Measurements from ENCODE around the gene C12orf75.
"Not testable (repeated sequence)": the region's sequence is repeated elsewhere in the genome, so short reads cannot be mapped to it uniquely, and the experiment has no call there.

C12orf75 gene

GRCh38 chr12:105336411-105336810 is 5.9 kb downstream of the C12orf75 start:
- no peak for DNase-seq (ENCODE audit: low read depth)

DNA sequence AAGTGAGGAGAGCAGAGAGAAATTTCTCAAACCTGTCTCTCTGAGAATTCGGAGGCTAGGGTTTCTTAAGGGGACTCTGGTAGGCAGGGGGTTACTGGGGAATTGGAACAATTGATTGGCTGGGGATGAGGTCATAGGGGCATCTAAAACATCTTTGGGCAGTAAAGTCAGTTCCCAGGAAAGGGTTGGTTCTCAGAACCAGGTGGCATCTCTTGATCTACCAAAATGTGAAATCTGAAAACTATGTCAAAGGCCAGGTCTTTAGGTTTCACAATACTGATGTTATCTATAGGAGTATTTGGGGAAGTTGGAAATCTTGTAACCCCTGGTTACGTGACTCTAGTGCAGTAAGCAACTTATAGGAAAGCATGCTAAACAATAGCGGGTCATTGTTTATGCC is 6.9 kb downstream of the C12orf75 start:
- DNase-seq (ENCODE audit: low read depth), result no peak

DNA sequence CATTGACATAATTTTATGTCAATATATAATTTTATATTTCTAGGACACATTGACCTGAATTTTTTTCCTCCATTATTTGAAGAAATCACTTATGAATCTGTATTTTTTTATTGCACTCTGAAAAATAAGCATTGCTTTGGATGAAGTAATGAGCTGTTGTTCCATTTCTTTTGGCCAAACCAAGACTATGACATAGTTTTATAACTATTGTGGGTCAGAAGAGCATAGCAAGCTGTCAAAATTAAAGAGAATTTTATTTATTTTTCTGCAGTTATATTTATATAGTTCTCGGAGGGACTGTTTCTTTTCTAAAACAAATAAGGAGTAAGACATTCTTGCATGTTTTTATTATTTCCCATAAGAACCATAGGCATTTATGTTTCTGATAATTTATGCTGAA is 8.5 kb downstream of the C12orf75 start:
- no peak for DNase-seq (ENCODE audit: low read depth)

DNA sequence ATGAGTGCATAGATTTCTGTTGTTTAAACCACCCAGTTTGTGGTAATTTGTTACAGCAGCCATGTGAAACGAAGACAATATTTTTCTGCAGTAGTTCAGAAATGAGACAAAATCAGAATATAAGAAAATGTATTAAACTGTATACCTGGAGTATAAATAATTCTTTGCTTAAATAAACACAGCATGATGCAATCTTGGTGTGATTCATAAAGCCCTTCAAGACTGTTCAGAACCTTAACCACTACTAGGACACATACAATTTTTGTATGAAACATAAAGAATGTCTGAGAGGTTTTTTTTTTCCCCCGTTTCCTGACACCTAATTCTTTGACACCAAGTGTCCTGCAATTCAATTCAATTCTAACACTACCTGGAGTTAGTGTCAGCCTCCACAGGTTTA is 10.5 kb downstream of the C12orf75 start:
- DNase-seq (ENCODE audit: low read depth), result no peak

GRCh38 chr12:105341620-105342019 is 11.1 kb downstream of the C12orf75 start:
- not testable (repeated sequence) for DNase-seq (ENCODE audit: low read depth)

- no peak for DNase-seq (ENCODE audit: low read depth)
Observed at GRCh38 chr12:105342464-105342863, 12.0 kb downstream of the C12orf75 start.

DNA sequence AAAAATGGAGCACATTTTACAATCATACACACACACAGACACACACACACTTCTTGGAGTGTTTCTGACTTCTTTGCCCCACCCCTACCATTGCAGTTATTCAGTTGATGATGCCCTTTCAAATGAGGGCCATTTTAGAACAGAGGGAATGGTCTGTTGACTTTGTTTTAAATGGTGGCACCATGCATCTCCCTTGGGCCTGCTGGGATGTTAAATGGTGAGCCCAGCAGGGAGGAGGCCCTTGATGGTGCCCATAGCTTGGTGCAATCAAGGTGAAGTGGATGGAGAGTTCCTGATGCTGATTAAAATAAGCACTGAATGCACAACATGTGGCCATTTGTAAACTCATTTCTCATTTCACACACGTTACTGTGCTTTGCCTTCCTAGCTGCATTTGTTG is 13.3 kb downstream of the C12orf75 start:
- DNase-seq (ENCODE audit: low read depth), result no peak

- DNase-seq (ENCODE audit: low read depth), result no peak
Observed at GRCh38 chr12:105347499-105347898, 17.0 kb downstream of the C12orf75 start.

DNA sequence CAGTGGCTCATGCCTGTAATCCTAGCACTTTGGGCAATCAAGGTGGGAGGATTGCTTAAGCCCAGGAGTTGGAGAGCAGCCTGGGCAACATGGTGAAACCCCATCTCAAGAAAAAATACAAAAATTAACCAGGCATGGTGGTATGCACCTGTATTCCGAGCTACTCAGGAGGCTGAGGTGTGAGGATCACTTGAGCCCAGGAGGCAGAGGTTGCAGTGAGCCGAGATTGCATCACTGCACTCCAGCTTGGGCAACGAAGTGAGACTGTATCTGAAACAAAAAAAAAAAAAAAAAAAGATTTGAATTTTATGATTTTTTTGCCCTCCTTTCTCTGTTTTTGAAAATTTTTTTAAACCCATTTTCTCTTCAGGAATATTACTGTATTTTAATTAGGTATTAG is 17.7 kb downstream of the C12orf75 start:
- no peak for DNase-seq (ENCODE audit: low read depth)

DNA sequence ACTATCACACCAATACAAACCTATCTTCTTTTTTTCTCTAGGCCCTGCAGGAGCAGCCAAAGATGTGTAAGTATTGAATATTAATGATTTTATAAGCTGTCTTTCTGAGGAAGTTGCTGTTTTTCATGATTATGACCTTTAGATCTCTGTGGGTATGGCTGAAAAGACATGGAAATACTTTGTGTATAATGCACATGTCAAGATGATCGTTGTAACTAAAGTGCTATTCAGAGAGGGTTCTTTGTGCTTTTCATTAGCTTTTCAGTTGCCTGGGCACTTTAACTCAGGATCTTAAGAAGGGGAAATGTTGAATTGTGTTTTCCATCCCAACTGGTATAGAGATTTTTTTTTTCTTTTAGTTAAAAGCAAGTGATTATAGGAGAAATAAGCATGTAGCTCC is 18.1 kb downstream of the C12orf75 start:
- DNase-seq (ENCODE audit: low read depth), result no peak

- no peak for DNase-seq (ENCODE audit: low read depth)
Observed at GRCh38 chr12:105349138-105349537, 18.6 kb downstream of the C12orf75 start.

DNA sequence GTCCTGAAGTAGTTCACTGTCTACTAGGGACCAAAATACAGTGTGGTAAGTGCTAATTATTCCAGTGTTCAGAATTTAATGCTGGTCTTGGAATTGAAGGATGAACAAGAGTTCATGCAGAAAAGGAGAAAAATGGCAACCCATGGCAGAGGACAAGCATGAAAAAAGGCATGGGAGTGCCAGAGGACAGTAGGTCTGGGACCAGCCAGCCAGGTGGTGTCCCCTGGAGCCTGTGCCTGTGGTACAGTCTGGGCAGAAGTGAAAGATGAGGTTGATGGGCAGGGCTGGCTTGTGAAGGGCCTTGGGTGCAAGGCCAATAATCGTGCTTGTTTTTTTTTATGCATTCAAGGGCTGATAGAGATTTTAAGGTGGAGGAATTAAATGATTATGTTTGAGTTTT is 21.0 kb downstream of the C12orf75 start:
- DNase-seq (ENCODE audit: low read depth), result no peak

GRCh38 chr12:105352052-105352451 is 21.6 kb downstream of the C12orf75 start:
- no peak for DNase-seq (ENCODE audit: low read depth)

GRCh38 chr12:105352940-105353635 is 22.6 kb downstream of the C12orf75 start:
- DNase-seq (ENCODE audit: low read depth), result no peak

DNA sequence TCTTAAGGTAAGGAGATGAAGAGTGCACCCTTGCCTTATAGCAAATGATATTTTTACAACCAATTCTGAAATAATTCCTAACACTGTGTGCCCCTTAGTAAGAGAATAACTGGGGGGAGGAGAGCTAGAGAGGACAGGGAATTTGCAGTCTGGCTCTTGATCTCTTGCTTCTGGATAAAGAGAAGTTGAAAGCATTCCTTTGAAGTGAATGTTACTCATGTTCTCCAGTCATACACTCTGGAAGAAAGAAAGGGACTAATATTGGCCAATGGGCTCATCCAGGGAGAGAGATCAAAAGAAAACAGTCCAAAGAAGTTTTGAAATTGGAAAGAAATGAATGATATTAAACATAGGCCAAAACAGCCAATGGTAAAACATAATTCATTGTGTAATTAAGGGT is 25.3 kb downstream of the C12orf75 start:
- no peak for DNase-seq (ENCODE audit: low read depth)

GRCh38 chr12:105357162-105357691 is 26.7 kb downstream of the C12orf75 start:
- DNase-seq (ENCODE audit: low read depth), result no peak

GRCh38 chr12:105358789-105359188 is 28.3 kb downstream of the C12orf75 start:
- no peak for DNase-seq (ENCODE audit: low read depth)

- no peak for DNase-seq (ENCODE audit: low read depth)
Observed at GRCh38 chr12:105359856-105360255, 29.4 kb downstream of the C12orf75 start.

DNA sequence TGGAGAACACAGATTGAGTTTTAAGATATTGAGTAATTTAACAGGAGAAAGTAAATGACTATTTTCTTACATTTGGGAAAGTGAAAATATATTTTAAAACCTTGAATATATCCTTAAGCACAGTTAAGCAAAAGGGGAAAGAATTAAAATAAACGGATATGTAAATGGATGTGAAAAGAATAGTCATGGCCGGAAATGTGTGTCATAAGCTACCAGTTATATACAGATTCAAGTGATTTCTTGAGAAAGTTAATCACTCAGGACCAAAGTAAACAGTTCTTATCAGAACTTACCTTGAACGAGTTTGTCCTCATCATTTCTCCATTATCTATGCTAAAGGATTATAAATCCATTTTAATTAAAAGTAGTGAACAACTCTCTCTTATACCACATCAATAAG is 33.4 kb downstream of the C12orf75 start:
- no peak for DNase-seq (ENCODE audit: low read depth)

DNA sequence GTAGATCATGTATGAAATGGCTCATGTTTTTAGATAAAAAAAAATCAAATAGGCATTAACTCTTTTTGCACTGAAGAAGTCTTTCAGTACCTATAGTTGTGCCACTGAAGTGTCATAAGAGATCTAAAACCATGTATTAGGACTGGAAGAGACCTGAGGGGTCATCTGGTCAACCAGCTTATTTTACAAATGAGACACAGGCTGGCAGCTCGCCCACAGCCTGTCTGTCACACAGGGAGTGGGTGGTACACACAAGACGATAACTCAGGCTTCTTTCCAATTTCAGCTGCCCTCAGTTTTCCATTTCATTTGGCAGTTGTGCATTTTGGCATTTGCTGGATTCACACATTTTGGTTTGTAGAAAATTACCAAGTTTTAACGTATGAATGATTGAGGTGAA is 34.7 kb downstream of the C12orf75 start:
- no peak for DNase-seq (ENCODE audit: low read depth)

DNA sequence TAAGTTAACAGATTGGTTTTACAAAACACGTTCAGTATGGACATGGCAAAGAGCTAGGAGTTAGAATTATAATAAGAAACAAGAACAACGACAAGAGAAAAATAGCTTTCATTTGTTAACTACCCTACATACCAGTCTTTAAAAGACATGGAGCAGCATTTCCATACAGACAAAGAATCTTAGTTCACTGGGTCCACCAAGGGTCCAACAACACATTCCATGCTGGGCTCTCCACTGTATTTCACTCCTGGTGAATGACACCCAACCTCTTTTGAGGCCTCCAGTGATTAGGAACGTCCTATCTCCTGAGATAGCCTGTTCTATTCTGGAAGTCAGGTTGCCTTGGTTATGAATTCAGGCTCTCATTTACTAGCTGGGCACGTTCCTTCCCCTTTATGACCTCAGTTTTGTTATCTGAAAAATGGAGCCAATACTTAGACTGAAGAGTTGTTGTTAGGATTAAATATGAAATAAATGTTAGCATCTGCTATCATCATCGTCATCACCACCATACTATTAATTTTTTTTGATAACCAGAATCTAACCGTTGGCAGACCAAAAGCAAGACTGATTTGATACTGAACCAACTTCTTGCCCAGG is 37.7 kb downstream of the C12orf75 start:
- no peak for DNase-seq (ENCODE audit: low read depth)

- DNase-seq (ENCODE audit: low read depth), result no peak
Observed at GRCh38 chr12:105369014-105369413, 38.5 kb downstream of the C12orf75 start.

GRCh38 chr12:105374303-105374702 is 43.8 kb downstream of the C12orf75 start:
- no peak for DNase-seq (ENCODE audit: low read depth)

DNA sequence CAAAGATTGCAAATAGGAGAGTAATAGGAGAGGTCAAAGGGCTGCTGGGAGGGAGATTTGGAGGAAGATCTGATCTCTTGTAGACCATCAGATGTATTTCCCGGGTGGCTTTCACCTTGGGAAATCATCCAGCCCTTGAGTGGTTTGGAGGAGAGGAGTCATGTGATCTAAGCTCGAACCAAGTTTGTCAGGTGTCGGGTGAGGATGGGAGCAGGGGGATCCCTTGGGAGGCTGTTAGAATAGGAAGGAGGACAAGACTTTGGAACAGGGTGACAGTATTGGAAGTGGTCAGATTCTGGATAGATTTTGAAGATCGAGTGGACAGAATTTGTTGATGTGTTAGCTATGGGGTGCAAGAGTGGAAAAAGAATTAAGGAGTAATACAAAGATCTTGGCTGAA is 46.6 kb downstream of the C12orf75 start:
- no peak for DNase-seq (ENCODE audit: low read depth)
